H1 (cell line): Measurements from ENCODE around the gene CNIH4. TPM values are rescaled to one million over a fixed set of nuclear protein-coding genes. Genes with fewer than 3 reads are reported as not detected.

ENCODE experiments used
- CTCF ChIA-PET: fragments of 300-600 bp; sonication (Branson Sonifier 250); formaldehyde crosslinking; loops from one replicate; lab custom pipeline; 2021; ENCODE audit not compliant: partially characterized antibody; lab: Charles Lee
- POLR2A ChIA-PET: fragments of 300-600 bp; sonication (Branson Sonifier 250); formaldehyde crosslinking; loops from one replicate; lab custom pipeline; 2021; ENCODE audit warnings: inconsistent platforms; ENCODE audit not compliant: partially characterized antibody; lab: Charles Lee
- DNase-seq, 2 experiments: peaks; one replicate each; pipeline versions ENCODE4 v3.0.0 to v3.0.0-alpha.2; 2010 to 2022; ENCODE audit warnings: low spot score in 2 of 2, low read depth in 1 of 2, mixed read lengths in 1 of 2
- FAIRE-seq: peaks from 2 replicates; lab custom pipeline; 2011; peaks lifted over from hg19 to GRCh38; lab: Jason Lieb, UNC
- H2AFZ ChIP-seq: 2 replicates; pipeline ENCODE4 v1.8.1; 2012; ENCODE audit warnings: low read length, inconsistent platforms
- H2AK5ac ChIP-seq: 2 replicates; pipeline ENCODE4 v1.6.1; 2013; ENCODE audit warnings: low read depth, low read length
- H2BK120ac ChIP-seq: replicated peaks from 2 replicates; pipeline ENCODE3; 2013; ENCODE audit warnings: low read depth, low read length, inconsistent platforms
- H2BK12ac ChIP-seq: 2 replicates; pipeline ENCODE4 v1.6.1; 2013; ENCODE audit warnings: low read depth, low read length
- H2BK15ac ChIP-seq: 2 replicates; pipeline ENCODE4 v1.6.1; 2013; ENCODE audit warnings: low read length
- H2BK20ac ChIP-seq: 2 replicates; pipeline ENCODE4 v1.6.1; 2013; ENCODE audit warnings: low read length
- H2BK5ac ChIP-seq: 2 replicates; pipeline ENCODE4 v1.6.1; 2013; ENCODE audit warnings: low read depth, low read length
- H3K14ac ChIP-seq: 2 replicates; pipeline ENCODE4 v1.6.1; 2013; ENCODE audit warnings: inconsistent platforms; ENCODE audit not compliant: insufficient read length
- H3K18ac ChIP-seq: 2 replicates; pipeline ENCODE4 v1.6.1; 2013; ENCODE audit warnings: low read length; ENCODE audit errors: extremely low read depth
- H3K23ac ChIP-seq: 2 replicates; pipeline ENCODE4 v1.6.1; 2013; ENCODE audit warnings: inconsistent platforms; ENCODE audit not compliant: insufficient read length
- H3K23me2 ChIP-seq: 2 replicates; pipeline ENCODE4 v1.6.1; 2013; ENCODE audit warnings: low read depth, low read length
- H3K27ac ChIP-seq: 2 replicates; pipeline ENCODE4 v1.6.1; 2011; ENCODE audit warnings: low read depth, low read length, inconsistent platforms
- H3K27me3 ChIP-seq, 4 experiments: replicated peaks in 1 of 4; 1 replicate in 1 of 4; 2 replicates in 3 of 4; pipeline versions ENCODE4 v1.6.1 to v1.8.1; 2011 to 2013; ENCODE audit warnings: low read length in 3 of 4, mild to moderate bottlenecking in 3 of 4, inconsistent platforms in 2 of 4, mixed read lengths in 2 of 4, moderate library complexity in 1 of 4; ENCODE audit not compliant: control insufficient read depth in 3 of 4, insufficient read depth in 3 of 4; ENCODE audit errors: extremely low read depth in 1 of 4
- H3K36me3 ChIP-seq, 4 experiments: 2 replicates each; pipeline versions ENCODE4 v1.6.1 to v1.8.1; 2011 to 2013; ENCODE audit warnings: mild to moderate bottlenecking in 4 of 4, low read length in 3 of 4, moderate library complexity in 2 of 4, control low read depth in 1 of 4, inconsistent platforms in 1 of 4; ENCODE audit not compliant: insufficient read depth in 4 of 4, control insufficient read depth in 2 of 4
- H3K4ac ChIP-seq: replicated peaks from 2 replicates; pipeline ENCODE3; 2013; ENCODE audit warnings: low read length, low read depth, mixed read lengths, inconsistent platforms; ENCODE audit not compliant: insufficient read length
- H3K4me1 ChIP-seq, 4 experiments: replicated peaks in 1 of 4; 1 replicate in 1 of 4; 2 replicates in 3 of 4; pipeline versions ENCODE4 v1.6.1 to v1.8.1; 2011 to 2013; ENCODE audit warnings: low read length in 3 of 4, inconsistent platforms in 2 of 4, mixed read lengths in 1 of 4; ENCODE audit not compliant: insufficient read depth in 4 of 4, control insufficient read depth in 3 of 4
- H3K4me2 ChIP-seq, 2 experiments: 2 replicates each; pipeline versions ENCODE4 v1.6.1 to v1.8.1; 2011 to 2013; ENCODE audit warnings: low read depth in 2 of 2, low read length in 2 of 2, control low read depth in 1 of 2, inconsistent platforms in 1 of 2, mild to moderate bottlenecking in 1 of 2; ENCODE audit not compliant: insufficient read depth in 1 of 2
- H3K4me3 ChIP-seq, 4 experiments: fragments of 200-600, 300-600 bp in 1 of 4; sonication (generic), shearing (Covaris generic), sonication (Bioruptor Twin) in 1 of 4; 2 replicates each; pipeline versions ENCODE4 v1.5.1 to v1.8.1; 2011 to 2016; ENCODE audit warnings: low read length in 4 of 4, low read depth in 3 of 4, control low read depth in 2 of 4, inconsistent platforms in 2 of 4, mild to moderate bottlenecking in 2 of 4, mixed read lengths in 1 of 4, moderate library complexity in 1 of 4; ENCODE audit not compliant: insufficient read depth in 2 of 4; ENCODE audit errors: extremely low read depth in 1 of 4
- H3K56ac ChIP-seq: replicated peaks from 2 replicates; pipeline ENCODE3; 2013; ENCODE audit warnings: low read depth, mild to moderate bottlenecking, mixed read lengths, low read length, inconsistent platforms; ENCODE audit not compliant: insufficient read length
- H3K79me1 ChIP-seq: 2 replicates; pipeline ENCODE4 v1.6.1; 2013; ENCODE audit warnings: low read depth, low read length, control low read depth
- H3K79me2 ChIP-seq, 2 experiments: 2 replicates each; pipeline versions ENCODE4 v1.6.1 to v1.8.1; 2012 to 2013; ENCODE audit warnings: low read length in 2 of 2, mild to moderate bottlenecking in 2 of 2, inconsistent platforms in 1 of 2; ENCODE audit not compliant: insufficient read depth in 2 of 2, control insufficient read depth in 1 of 2
- H3K9ac ChIP-seq, 4 experiments: replicated peaks in 1 of 4; 1 replicate in 1 of 4; 2 replicates in 3 of 4; pipeline versions ENCODE4 v1.6.1 to v1.8.1; 2011 to 2013; ENCODE audit warnings: low read depth in 3 of 4, low read length in 3 of 4, control low read depth in 2 of 4, mild to moderate bottlenecking in 2 of 4, moderate library complexity in 2 of 4, inconsistent platforms in 1 of 4; ENCODE audit errors: extremely low read depth in 1 of 4
- H3K9me3 ChIP-seq, 2 experiments: 2 replicates each; pipeline versions ENCODE4 v1.6.1 to v1.8.1; 2012 to 2013; ENCODE audit warnings: mild to moderate bottlenecking in 2 of 2, moderate library complexity in 2 of 2, control low read depth in 1 of 2, inconsistent platforms in 1 of 2, low read depth in 1 of 2, low read length in 1 of 2, mixed read lengths in 1 of 2; ENCODE audit not compliant: insufficient read depth in 2 of 2
- H4K20me1 ChIP-seq, 2 experiments: replicated peaks in 1 of 2; 2 replicates each; pipeline versions ENCODE3 to v1.8.1; 2011 to 2013; ENCODE audit warnings: inconsistent platforms in 2 of 2, low read length in 2 of 2, mild to moderate bottlenecking in 1 of 2; ENCODE audit not compliant: insufficient read depth in 2 of 2, control insufficient read depth in 1 of 2
- H4K5ac ChIP-seq: 2 replicates; pipeline ENCODE4 v1.6.1; 2013; ENCODE audit warnings: low read length, low read depth, mixed read lengths, inconsistent platforms; ENCODE audit not compliant: insufficient read length
- H4K8ac ChIP-seq: 2 replicates; pipeline ENCODE4 v1.8.0; 2013; ENCODE audit warnings: mild to moderate bottlenecking, moderate library complexity, low read length, inconsistent platforms; ENCODE audit not compliant: insufficient read depth; ENCODE audit errors: extremely low read depth
- H4K91ac ChIP-seq: replicated peaks from 2 replicates; pipeline ENCODE3; 2013; ENCODE audit warnings: low read length, mixed read lengths, inconsistent platforms; ENCODE audit not compliant: insufficient read length
- CHD2 ChIP-seq: IDR thresholded peaks from 2 replicates; pipeline ENCODE4 v1.6.1; 2012; ENCODE audit warnings: low read length, improper control_type of control experiment
- GABPA ChIP-seq: IDR thresholded peaks from 2 replicates; pipeline ENCODE4 v1.6.1; 2011; ENCODE audit warnings: mild to moderate bottlenecking, low read length, moderate library complexity, borderline replicate concordance; ENCODE audit not compliant: insufficient read depth
- JUN ChIP-seq: IDR thresholded peaks from 2 replicates; pipeline ENCODE4 v1.6.1; 2011; ENCODE audit warnings: low read depth, mild to moderate bottlenecking, improper control_type of control experiment, low read length
- PHF8 ChIP-seq: fragments of 200-600 bp; sonication (generic); conservative IDR thresholded peaks from 2 replicates; pipeline ENCODE4 v1.7.1; 2012; ENCODE audit warnings: low read depth, mild to moderate bottlenecking, inconsistent platforms, low read length, moderate library complexity
- SP1 ChIP-seq: IDR thresholded peaks from 2 replicates; pipeline ENCODE4 v1.6.1; 2011; ENCODE audit warnings: low read depth, low read length
- TBP ChIP-seq: IDR thresholded peaks from 2 replicates; pipeline ENCODE4 v1.6.1; 2011; ENCODE audit warnings: low read depth, low read length, improper control_type of control experiment
- WGBS, 2 experiments: shearing (Covaris generic) in 1 of 2; methylation state at CpG; one replicate each; pipeline versions ENCODE4 v1.1.6 to v1.1.7; 2013 to 2015; ENCODE audit warnings: low lambda C conversion rate in 2 of 2, mixed read lengths in 2 of 2, inconsistent platforms in 1 of 2, low coverage in 1 of 2, missing lambda C conversion rate in 1 of 2; ENCODE audit not compliant: insufficient replicate concordance in 2 of 2, insufficient coverage in 1 of 2, insufficient read length in 1 of 2; ENCODE audit errors: extremely low coverage in 1 of 2, missing lambda C conversion rate in 1 of 2; 5-methylcytosine and 5-hydroxymethylcytosine counted together
- polyA plus RNA-seq, 7 experiments: library from polyadenylated mRNA; depleted of rRNA in 3 of 7; stranded (reverse) in 5 of 7; unstranded in 2 of 7; fragments of >200 nt in 5 of 7; fragments of 200-250 nt in 2 of 7; gene quantifications; 1 replicate in 5 of 7; 2 replicates in 1 of 7; 4 replicates in 1 of 7; pipeline versions ENCODE4 v1.2.1 to v1.2.3, GENCODE V29; 2011 to 2013; ENCODE audit warnings: missing spikeins in 2 of 7, mixed read lengths in 2 of 7
- total RNA-seq: library from RNA; stranded (reverse); fragmentation: NEBNext Ultra II Directional; extraction: Animal tissue kit (Norgen Biotek cat#: 25700); gene quantifications from 2 replicates; pipeline ENCODE4 v1.2.1, GENCODE V29; 2021

Gene CNIH4
- total and polyA plus RNA-seq, 2 of the 8 experiments (the other 6 are each of a cell fraction or from before 2014, with no cell fraction given) = 76.2 to 151 TPM

- H3K79me1 ChIP-seq = no peaks in the 10 kb centered on the region
- peak overlapping the region; percentile 97 for H3K18ac ChIP-seq
- peak overlapping the region; percentile 56; the same call in 1 of the 2 replicates for H3K27ac ChIP-seq
- no peak overlapping the region for H2AK5ac ChIP-seq
- peak overlapping the region; percentile 0 for H3K23ac ChIP-seq
- H3K36me3 ChIP-seq = 0 out of 8 replicates have a peak, but pooled peaks cover 0 to 2% (median 0%) of the 10 kb centered on the region in 4 experiments
- H2BK120ac ChIP-seq = peak overlapping the region; percentile 96
- peak overlapping the region; percentile 92 for H4K5ac ChIP-seq
- H2BK20ac ChIP-seq = peak overlapping the region; percentile 56
- peak overlapping the region; percentile 55 for H3K4ac ChIP-seq
- TF ChIP-seq JUN (no peak), TBP (0 out of 2 replicates have a peak, but pooled peaks have one; percentile 18), GABPA (no peak), SP1 (no peak), CHD2 (no peak), PHF8 (no peak)
- no peak overlapping the region for H2AFZ ChIP-seq
- peaks cover 5 to 11% (median 8%) of the 10 kb centered on the region in 4 experiments; a peak in 6 of 7 replicates for H3K4me1 ChIP-seq
- ChIA-PET CTCF (interaction anchor here (0.6 kb wide), 1 partner anchor 118 kb away, joined by 4 read pairs; no protein-coding TSS in a partner anchor), POLR2A (no interaction called here)
- H4K20me1 ChIP-seq = no peaks in the 10 kb centered on the region
- DNase-seq = no peak
- WGBS, 2 experiments = 91% methylated on average over 1 of the region's 4 CpGs; no CpG with 5 or more reads in 1 of the 2 experiments
- peak overlapping the region in 1 of 2 experiments; percentile 50; a peak in 3 of 4 replicates for H3K4me2 ChIP-seq
- peak overlapping the region; percentile 41; the same call in 1 of the 2 replicates for H2BK5ac ChIP-seq
- H3K14ac ChIP-seq = no peak overlapping the region
- no peaks in the 10 kb centered on the region for H3K79me2 ChIP-seq
- H4K8ac ChIP-seq = no peak overlapping the region
- H3K56ac ChIP-seq = peak overlapping the region; percentile 1
- no peak overlapping the region for H2BK15ac ChIP-seq
- H3K9ac ChIP-seq = peak overlapping the region in 3 of 4 experiments; percentile 1 to 48 (median 39); a peak in 2 of 7 replicates
- peak overlapping the region; percentile 36 for H4K91ac ChIP-seq
- H3K23me2 ChIP-seq = peaks cover 5% of the 10 kb centered on the region
- no peak overlapping the region; the same call in 1 of the 2 replicates for H2BK12ac ChIP-seq
- no peak for FAIRE-seq
- peak overlapping the region in 1 of 4 experiments; percentile 23; a peak in 1 of 8 replicates for H3K4me3 ChIP-seq
- H3K9me3 ChIP-seq = peaks cover 12 to 23% of the 10 kb centered on the region in 2 experiments
- H3K27me3 ChIP-seq = no peaks in the 10 kb centered on the region
Measured at GRCh38 chr1:224339442-224340033, 17.1 kb upstream of the CNIH4 start.
